GM12878 (cell line): ENCODE measurements around the gene MYO1D. TPM values are rescaled to one million over a fixed set of nuclear protein-coding genes. Genes with fewer than 3 reads are reported as not detected.
"Not testable (repeated sequence)": the region's sequence is repeated elsewhere in the genome, so short reads cannot be mapped to it uniquely, and the experiment has no call there.

ENCODE experiments used
- ATAC-seq: fragments of 200-7000 bp; cut with Tn5 transposase; 3 replicates; pipeline ENCODE4 v1.9.1; 2020; ENCODE audit warnings: mild to moderate bottlenecking, moderate library complexity
- BruUV-seq: library from RNA; stranded (reverse); fragments of 400-500 nt; replicated peaks from 2 replicates; lab custom pipeline; 2021; lab: Mats Ljungman, UMichigan
- CTCF ChIA-PET: fragments of 300-600 bp; sonication (Branson Sonifier 250); formaldehyde crosslinking; extraction: SDS; loops from one replicate; lab custom pipeline; 2021; ENCODE audit warnings: inconsistent platforms; lab: Yijun Ruan, JAX
- POLR2A ChIA-PET: fragments of 350-600 bp; formaldehyde crosslinking; extraction: SDS; loops from one replicate; lab custom pipeline; 2021; ENCODE audit warnings: inconsistent platforms; lab: Charles Lee
- RAD21 ChIA-PET: fragments of 300-600 bp; sonication (Branson Sonifier 250); formaldehyde crosslinking; loops from one replicate; lab custom pipeline; 2023; ENCODE audit warnings: antibody characterized with exemption; ENCODE audit not compliant: unreplicated experiment; lab: Charles Lee
- SMC1A ChIA-PET: fragments of 300-600 bp; sonication (Branson Sonifier 250); formaldehyde crosslinking; loops from one replicate; lab custom pipeline; 2023; ENCODE audit not compliant: unreplicated experiment, uncharacterized antibody; lab: Charles Lee
- DNase-seq: peaks from one replicate; pipeline ENCODE4 v3.0.0-alpha.2; 2011; ENCODE audit warnings: low read depth, low spot score
- FAIRE-seq: peaks from 3 replicates; lab custom pipeline; 2011; peaks lifted over from hg19 to GRCh38; lab: Jason Lieb, UNC
- H2AFZ ChIP-seq: 2 replicates; pipeline ENCODE4 v1.6.0; 2011; ENCODE audit warnings: low read depth, low read length, control low read depth; ENCODE audit not compliant: control insufficient read depth
- H3K27ac ChIP-seq: 2 replicates; pipeline ENCODE4 v1.5.1; 2011; ENCODE audit warnings: control low read depth; ENCODE audit not compliant: control insufficient read depth, insufficient read depth
- H3K27me3 ChIP-seq, 2 experiments: replicated peaks in 1 of 2; 2 replicates each; pipeline versions ENCODE4 v1.6.0 to v1.6.1; 2011; ENCODE audit warnings: low read length in 1 of 2; ENCODE audit not compliant: control insufficient read depth in 2 of 2, insufficient read depth in 2 of 2
- H3K36me3 ChIP-seq, 2 experiments: 2 replicates each; pipeline ENCODE4 v1.5.1; 2011; ENCODE audit warnings: low read length in 1 of 2; ENCODE audit not compliant: control insufficient read depth in 2 of 2, insufficient read depth in 2 of 2
- H3K4me1 ChIP-seq: 2 replicates; pipeline ENCODE4 v1.6.1; 2011; ENCODE audit warnings: mild to moderate bottlenecking, low read length, moderate library complexity, mixed read lengths; ENCODE audit not compliant: control insufficient read depth, insufficient read depth
- H3K4me2 ChIP-seq: 2 replicates; pipeline ENCODE4 v1.6.0; 2011; ENCODE audit warnings: control low read depth; ENCODE audit not compliant: control insufficient read depth, insufficient read depth
- H3K4me3 ChIP-seq: fragments of 200-600 bp; sonication (generic); 2 replicates; pipeline ENCODE4 v1.5.1; 2016
- H3K79me2 ChIP-seq: 2 replicates; pipeline ENCODE4 v1.6.0; 2011; ENCODE audit warnings: low read length; ENCODE audit not compliant: control insufficient read depth, insufficient read depth
- H3K9ac ChIP-seq: 2 replicates; pipeline ENCODE4 v1.8.0; 2011; ENCODE audit warnings: low read length, control low read depth, mixed read lengths; ENCODE audit not compliant: control insufficient read depth, insufficient read depth
- H3K9me3 ChIP-seq: replicated peaks from 3 replicates; pipeline ENCODE4 v1.5.1; 2011; ENCODE audit warnings: mild to moderate bottlenecking, low read length; ENCODE audit not compliant: control insufficient read depth, insufficient read depth
- H4K20me1 ChIP-seq: 2 replicates; pipeline ENCODE4 v1.6.0; 2011; ENCODE audit not compliant: control insufficient read depth, insufficient read depth
- ATF3 ChIP-seq: IDR thresholded peaks from 2 replicates; pipeline ENCODE4 v1.6.1; 2011; ENCODE audit warnings: low read depth, mild to moderate bottlenecking, low read length, moderate library complexity, borderline replicate concordance; ENCODE audit errors: extremely low read depth
- TCF7 ChIP-seq: IDR thresholded peaks from 2 replicates; pipeline ENCODE4 v1.6.1; 2014; ENCODE audit warnings: antibody characterized with exemption, borderline replicate concordance
- WGBS: methylation state at CpG from one replicate; pipeline ENCODE4 v1.1.6; 2016; ENCODE audit warnings: low lambda C conversion rate; ENCODE audit not compliant: insufficient replicate concordance, insufficient coverage; ENCODE audit errors: missing lambda C conversion rate; 5-methylcytosine and 5-hydroxymethylcytosine counted together
- in situ Hi-C: fragments of 300-500 bp; cut with MboI; formaldehyde crosslinking; loops from 9 replicates; pipeline ENCODE4 v1.14.3; 2018; ENCODE audit warnings: mixed read lengths
- intact Hi-C: fragments of 100-400 bp; cut with micrococcal nuclease; formaldehyde crosslinking; loops from one replicate; pipeline ENCODE4 v1.14.2; 2022; ENCODE audit not compliant: unreplicated experiment
- polyA plus RNA-seq, 11 experiments: library from polyadenylated mRNA; depleted of rRNA in 4 of 11; unstranded in 6 of 11; stranded (reverse) in 5 of 11; fragments of >200 nt; fragmentation: Nextera tagmentation in 4 of 11; fragmentation: Illumina TruSeq in 1 of 11; extraction: Ambion mirVana in 4 of 11; extraction: Trizol in 1 of 11; gene quantifications; 1 replicate in 1 of 11; 2 replicates in 10 of 11; pipeline versions ENCODE4 v1.2.1 to v1.2.3, GENCODE V29; 2011 to 2016; ENCODE audit warnings: inconsistent platforms in 2 of 11, missing spikeins in 2 of 11, low read depth in 1 of 11
- total RNA-seq, 4 experiments: library from RNA; depleted of rRNA in 3 of 4; stranded (reverse); fragments of >200 nt in 3 of 4; fragmentation: Illumina TruSeq in 1 of 4; extraction: Trizol in 1 of 4; gene quantifications; 2 replicates each; pipeline versions ENCODE4 v1.2.1 to v1.2.3, GENCODE V29; 2013 to 2021

MYO1D gene
- total and polyA plus RNA-seq, 10 of the 15 experiments (the other 5 are each of a cell fraction or from before 2014, with no cell fraction given) = 1.8 to 37.7 (median 25.4) TPM

GRCh38 chr17:32894245-32894644 lies 17.3 kb upstream of the MYO1D start:
- ATAC-seq (no peak), DNase-seq (no peak), FAIRE-seq (no peak)
- ChIA-PET RAD21 (interaction anchor here (2.0 kb wide), 1 partner anchor 111 kb away, joined by 7 read pairs; no protein-coding TSS in a partner anchor), CTCF (no interaction called here), POLR2A (interaction anchor here (0.6 kb wide), 1 partner anchor 405 kb away, joined by 4 read pairs; no protein-coding TSS in a partner anchor), SMC1A (interaction anchor here (0.9 kb wide), 1 partner anchor 22 kb away, joined by 3 read pairs; no protein-coding TSS in a partner anchor)
- H3K79me2 ChIP-seq = no peaks in the 10 kb centered on the region
- TF ChIP-seq TCF7 (no peak), ATF3 (no peak)
- peaks cover 0 to 3% of the 10 kb centered on the region in 2 experiments; a peak in 1 of 4 replicates for H3K27me3 ChIP-seq
- no peaks in the 10 kb centered on the region for H3K4me1 ChIP-seq
- no peaks in the 10 kb centered on the region for H3K9me3 ChIP-seq
- no peak overlapping the region for H3K4me2 ChIP-seq
- no peak overlapping the region for H3K27ac ChIP-seq
- H2AFZ ChIP-seq = no peak overlapping the region
- H3K36me3 ChIP-seq = no peaks in the 10 kb centered on the region
- no TSS peak for BruUV-seq
- no peaks in the 10 kb centered on the region for H4K20me1 ChIP-seq
- in situ Hi-C loops = no loop called here
- no peak overlapping the region for H3K9ac ChIP-seq
- no peak overlapping the region for H3K4me3 ChIP-seq
- intact Hi-C loops = no loop called here
- 64% methylated on average over 4 of the region's 4 CpGs for WGBS

GRCh38 chr17:32887410-32887809 lies 10.5 kb upstream of the MYO1D start:
- H4K20me1 ChIP-seq, H3K27ac ChIP-seq, CTCF ChIA-PET, H3K36me3 ChIP-seq, in situ Hi-C loops, FAIRE-seq, H3K9ac ChIP-seq, H3K4me1 ChIP-seq, intact Hi-C loops, H3K4me2 ChIP-seq, ATAC-seq, H3K4me3 ChIP-seq, H2AFZ ChIP-seq, SMC1A ChIA-PET, H3K79me2 ChIP-seq, H3K9me3 ChIP-seq, DNase-seq, RAD21 ChIA-PET, BruUV-seq, H3K27me3 ChIP-seq, POLR2A ChIA-PET: not testable (repeated sequence)
- 10% methylated on average over 4 of the region's 14 CpGs for WGBS

GRCh38 chr17:32886951-32887350 lies 10.0 kb upstream of the MYO1D start:
- H3K9me3 ChIP-seq, FAIRE-seq, in situ Hi-C loops, POLR2A ChIA-PET, H3K9ac ChIP-seq, H3K27ac ChIP-seq, H3K27me3 ChIP-seq, H3K4me1 ChIP-seq, ATAC-seq, H3K36me3 ChIP-seq, BruUV-seq, SMC1A ChIA-PET, H2AFZ ChIP-seq, DNase-seq, H3K79me2 ChIP-seq, RAD21 ChIA-PET, H3K4me3 ChIP-seq, H3K4me2 ChIP-seq, H4K20me1 ChIP-seq, intact Hi-C loops: not testable (repeated sequence)
- WGBS = 60% methylated on average over 8 of the region's 16 CpGs
- CTCF ChIA-PET = interaction anchor here (0.6 to 2.2 kb wide), 3 partner anchors 10 to 281 kb away, joined by 4 to 11 read pairs (median 5); partner anchors contain the start of gene MYO1D
